Breast epithelium (tissue), 3 donors: Measurements from ENCODE around the gene PPM1H.

Experiments used
- POLR2A ChIP-seq: fragments of 450-650 bp; IDR thresholded peaks from one replicate; pipeline ENCODE4 v1.6.1; 2016; ENCODE audit warnings: antibody characterized with exemption, mild to moderate bottlenecking, moderate library complexity
- TF ChIP-seq, protein P1 (sequence below), 3 donors: fragments of 450-650 bp; IDR thresholded peaks; one replicate each; pipeline ENCODE4 v1.5.1; 2016 to 2017; ENCODE audit warnings: antibody characterized with exemption in 3 of 3, mild to moderate bottlenecking in 3 of 3, moderate library complexity in 3 of 3

DNA sequence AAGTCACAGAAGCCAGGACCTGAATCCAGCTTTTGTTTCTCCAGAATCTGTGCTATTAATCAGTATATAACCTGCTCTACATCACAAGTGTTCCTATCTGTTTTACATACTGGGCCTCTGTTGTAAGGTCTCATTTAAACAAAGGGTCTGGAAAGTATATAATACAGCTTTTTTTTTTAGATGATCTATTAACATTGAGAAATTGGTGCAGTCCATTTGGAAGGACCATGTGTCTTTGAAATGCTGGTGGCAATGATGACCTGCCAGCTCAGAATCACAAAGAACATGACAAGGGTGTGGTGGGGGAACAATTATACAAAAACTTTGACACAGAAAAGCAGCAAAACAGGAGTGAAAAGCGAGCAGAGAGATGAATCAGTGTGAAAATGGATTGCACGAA lies 164.6 kb downstream of the PPM1H start:
- TF ChIP-seq, protein P1, sequence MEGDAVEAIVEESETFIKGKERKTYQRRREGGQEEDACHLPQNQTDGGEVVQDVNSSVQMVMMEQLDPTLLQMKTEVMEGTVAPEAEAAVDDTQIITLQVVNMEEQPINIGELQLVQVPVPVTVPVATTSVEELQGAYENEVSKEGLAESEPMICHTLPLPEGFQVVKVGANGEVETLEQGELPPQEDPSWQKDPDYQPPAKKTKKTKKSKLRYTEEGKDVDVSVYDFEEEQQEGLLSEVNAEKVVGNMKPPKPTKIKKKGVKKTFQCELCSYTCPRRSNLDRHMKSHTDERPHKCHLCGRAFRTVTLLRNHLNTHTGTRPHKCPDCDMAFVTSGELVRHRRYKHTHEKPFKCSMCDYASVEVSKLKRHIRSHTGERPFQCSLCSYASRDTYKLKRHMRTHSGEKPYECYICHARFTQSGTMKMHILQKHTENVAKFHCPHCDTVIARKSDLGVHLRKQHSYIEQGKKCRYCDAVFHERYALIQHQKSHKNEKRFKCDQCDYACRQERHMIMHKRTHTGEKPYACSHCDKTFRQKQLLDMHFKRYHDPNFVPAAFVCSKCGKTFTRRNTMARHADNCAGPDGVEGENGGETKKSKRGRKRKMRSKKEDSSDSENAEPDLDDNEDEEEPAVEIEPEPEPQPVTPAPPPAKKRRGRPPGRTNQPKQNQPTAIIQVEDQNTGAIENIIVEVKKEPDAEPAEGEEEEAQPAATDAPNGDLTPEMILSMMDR (IDR thresholded peaks at IDR 0.05) = no peak
- TF ChIP-seq POLR2A = no peak
